Measurements from ENCODE around the gene IFNA21. TPM values are rescaled to one million over a fixed set of nuclear protein-coding genes. Genes with fewer than 3 reads are reported as not detected.

The IFNA21 gene
- total RNA-seq, 1 experiment from 2014 or later: not detected

Other genes with a start within 250 kb of the IFNA21 start
- 0.42 and 0.55 TPM in 2 replicates for gene HACD4, start 135.0 kb downstream of the IFNA21 start, total RNA-seq (2014; rRNA removed; shearing (Covaris generic))
- not detected in 2 replicates for gene IFNB1, start 88.7 kb downstream of the IFNA21 start, total RNA-seq (2014; rRNA removed; shearing (Covaris generic))
- not detected in 2 replicates for gene IFNW1, start 24.8 kb downstream of the IFNA21 start, total RNA-seq (2014; rRNA removed; shearing (Covaris generic))
- gene IFNA4, start 20.9 kb upstream of the IFNA21 start, total RNA-seq (2014; rRNA removed; shearing (Covaris generic)): not detected in 2 replicates
- gene IFNA7, start 35.5 kb upstream of the IFNA21 start, total RNA-seq (2014; rRNA removed; shearing (Covaris generic)): not detected in 2 replicates
- gene IFNA10, start 40.5 kb upstream of the IFNA21 start, total RNA-seq (2014; rRNA removed; shearing (Covaris generic)): not detected in 2 replicates
- gene IFNA16, start 50.7 kb upstream of the IFNA21 start, total RNA-seq (2014; rRNA removed; shearing (Covaris generic)): not detected in 2 replicates
- gene IFNA17, start 61.6 kb upstream of the IFNA21 start, total RNA-seq (2014; rRNA removed; shearing (Covaris generic)): not detected in 2 replicates
- gene IFNA14, start 73.3 kb upstream of the IFNA21 start, total RNA-seq (2014; rRNA removed; shearing (Covaris generic)): not detected in 2 replicates
- not detected in 2 replicates for gene IFNA5, start 138.7 kb upstream of the IFNA21 start, total RNA-seq (2014; rRNA removed; shearing (Covaris generic))
- 12.1 and 12.2 TPM in 2 replicates for gene KLHL9, start 168.7 kb upstream of the IFNA21 start, total RNA-seq (2014; rRNA removed; shearing (Covaris generic))
- not detected in 2 replicates for gene IFNA6, start 184.2 kb upstream of the IFNA21 start, total RNA-seq (2014; rRNA removed; shearing (Covaris generic))
- gene IFNA13, start 201.4 kb upstream of the IFNA21 start, total RNA-seq (2014; rRNA removed; shearing (Covaris generic)): not detected in 2 replicates
- not detected in 2 replicates for gene IFNA2, start 218.7 kb upstream of the IFNA21 start, total RNA-seq (2014; rRNA removed; shearing (Covaris generic))
- not detected in 2 replicates for gene IFNA8, start 242.5 kb upstream of the IFNA21 start, total RNA-seq (2014; rRNA removed; shearing (Covaris generic))